Medulla oblongata (tissue), 1 donor: ENCODE results near the gene ARSB.
"Not testable (repeated sequence)": the region's sequence is repeated elsewhere in the genome, so short reads cannot be mapped to it uniquely, and the experiment has no call there.

Source experiments
- DNase-seq: peaks from one replicate; pipeline ENCODE4 v3.0.0-alpha.2; 2015; ENCODE audit errors: extremely low spot score

Gene ARSB

DNA sequence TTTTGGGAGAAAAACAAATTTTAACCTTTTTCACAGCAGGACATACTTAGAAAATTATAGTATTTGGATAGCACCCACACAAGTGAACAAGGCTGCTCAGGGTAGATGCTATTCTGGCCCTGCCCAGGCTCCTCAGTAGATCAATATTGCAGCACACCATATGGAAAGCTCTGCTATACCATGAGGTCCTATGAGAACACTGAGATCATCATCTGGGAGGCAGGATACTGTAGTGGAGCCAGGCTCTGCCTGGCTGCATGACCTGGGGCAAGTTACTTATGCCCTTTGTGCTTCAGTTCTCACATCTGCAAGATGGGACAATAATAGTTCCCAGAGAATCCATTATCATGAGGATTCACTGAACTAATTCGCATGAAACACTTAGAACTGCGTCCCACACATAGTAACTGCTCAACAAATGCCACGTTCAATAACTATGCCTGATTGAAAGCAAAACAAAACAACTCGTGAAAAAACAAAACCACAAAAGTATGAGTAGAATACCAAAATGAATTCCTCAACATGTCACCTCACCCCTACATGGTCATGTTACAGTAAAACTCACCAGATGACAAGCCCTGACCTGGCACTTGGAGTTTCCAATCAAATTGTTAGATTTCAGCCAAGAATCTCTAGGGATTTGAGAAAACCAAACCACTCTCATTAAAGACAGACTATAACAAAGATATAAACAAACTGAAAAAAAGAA is 31.9 kb downstream of the ARSB start:
- no peak for DNase-seq

GRCh38 chr5:78930721-78931120 is 54.4 kb downstream of the ARSB start:
- DNase-seq, result no peak

- no peak for DNase-seq
These were observed 55.3 kb downstream of the ARSB start for GRCh38 chr5:78929833-78930232.

GRCh38 chr5:78927657-78928282 is 57.3 kb downstream of the ARSB start:
- DNase-seq, result no peak

GRCh38 chr5:78926252-78926651 is 58.9 kb downstream of the ARSB start:
- no peak for DNase-seq

DNA sequence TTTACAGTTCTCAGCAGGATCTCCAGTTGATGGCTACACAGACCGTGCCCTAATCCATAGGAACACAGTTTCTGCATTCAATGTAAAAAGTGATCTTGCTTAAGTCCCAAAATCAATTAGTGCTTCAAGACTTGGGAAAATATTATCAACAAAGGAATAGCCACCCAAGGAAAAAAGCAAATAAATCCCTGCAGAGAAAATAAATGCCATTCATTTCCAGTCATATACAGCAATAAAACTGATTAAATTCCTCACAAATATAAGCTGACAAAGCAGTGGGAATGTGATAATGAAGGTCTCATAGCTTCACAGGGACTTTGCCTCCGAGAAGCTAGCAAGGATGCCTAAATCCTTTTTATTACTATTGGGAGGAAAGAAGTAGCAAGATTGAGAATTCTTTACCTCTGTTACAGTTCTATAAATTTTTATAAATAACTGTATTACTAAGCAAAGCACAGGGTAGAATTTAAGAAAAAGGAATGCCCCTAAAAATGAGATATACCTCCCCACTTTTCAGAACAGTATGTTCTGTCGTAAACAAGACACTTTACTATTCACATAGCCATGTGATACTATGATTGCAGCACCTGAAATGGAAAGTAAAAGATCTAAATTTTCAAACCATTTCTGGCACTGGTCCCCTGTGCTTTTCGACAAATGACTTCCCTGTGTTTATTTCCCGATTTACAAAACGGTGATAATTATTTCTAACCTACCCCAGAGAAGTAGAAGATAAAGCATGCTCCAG is 59.8 kb downstream of the ARSB start:
- DNase-seq, result no peak

DNA sequence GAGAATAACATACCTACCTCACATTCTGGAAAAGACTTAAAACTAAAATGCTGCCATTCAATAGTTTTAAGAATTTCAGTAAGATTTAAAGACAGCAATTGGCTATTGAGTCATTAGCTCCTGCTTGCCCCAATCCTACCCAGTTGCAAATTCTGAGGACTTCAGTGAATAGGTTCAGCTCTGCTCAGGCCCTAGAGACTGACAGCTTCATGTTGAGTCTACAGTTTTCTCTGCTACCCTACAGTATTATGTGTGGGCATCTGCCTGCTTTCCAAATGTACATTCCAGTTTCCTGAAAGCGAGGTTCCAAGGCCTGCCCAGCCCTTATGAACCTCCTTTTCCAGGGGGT is 61.5 kb downstream of the ARSB start:
- no peak for DNase-seq

DNA sequence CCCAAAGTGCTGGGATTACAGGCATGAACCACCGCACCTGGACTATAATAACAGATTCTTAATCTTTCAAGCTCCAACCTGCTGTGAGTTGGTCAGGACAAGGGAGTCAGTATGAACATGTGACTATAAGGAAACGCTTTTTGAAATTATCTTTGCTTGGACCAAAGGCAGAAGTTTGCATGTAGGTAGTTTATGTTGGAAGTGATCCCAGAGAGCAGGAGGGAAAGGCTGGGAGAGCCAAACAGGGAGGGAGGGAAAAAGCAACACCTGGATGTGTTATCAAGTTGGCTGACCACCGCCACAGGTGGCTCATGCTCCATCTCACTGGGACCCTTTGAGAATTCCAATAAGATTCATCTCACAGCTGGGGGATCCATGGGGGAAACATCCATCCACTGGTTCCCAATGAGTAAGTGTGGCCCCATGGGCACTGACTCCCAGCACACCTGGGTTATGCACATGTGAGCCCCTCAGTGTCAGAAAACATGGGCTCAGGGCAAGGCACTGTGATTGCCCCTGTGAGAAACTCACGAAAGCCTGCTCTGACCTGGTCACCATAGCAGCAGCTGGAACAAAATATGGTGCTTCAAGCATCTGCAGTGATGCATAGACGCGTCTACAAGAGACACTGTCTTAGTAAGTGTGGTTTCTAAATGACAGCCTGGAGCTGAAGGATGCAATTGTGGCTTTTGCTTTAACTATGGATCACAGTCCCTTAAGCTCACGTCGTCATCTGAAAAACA is 62.1 kb downstream of the ARSB start:
- no peak for DNase-seq

DNA sequence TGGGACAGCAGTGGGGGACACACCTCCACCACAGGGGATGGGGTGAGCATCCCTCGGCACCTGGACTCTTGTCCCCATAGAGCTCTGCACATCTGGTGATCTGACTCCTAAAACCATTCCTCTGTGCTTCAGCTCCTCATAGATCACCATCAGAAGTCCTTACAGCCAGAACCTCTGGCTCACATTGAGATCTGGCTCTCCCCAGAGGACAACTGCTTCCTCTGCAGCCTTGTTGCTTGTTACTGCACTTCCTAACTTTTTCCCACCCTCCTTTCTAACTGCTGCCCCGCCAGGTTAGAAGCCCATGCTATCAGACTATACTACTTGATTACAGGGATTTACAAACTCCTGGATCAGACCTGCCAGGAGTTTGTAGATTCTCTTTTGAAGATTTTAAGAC is 64.5 kb downstream of the ARSB start:
- peak; percentile 42 for DNase-seq

- peak; percentile 64 for DNase-seq
These were observed 65.3 kb downstream of the ARSB start for GRCh38 chr5:78919796-78920195.

GRCh38 chr5:78916044-78916443 is 69.1 kb downstream of the ARSB start:
- DNase-seq, result no peak

- no peak for DNase-seq
These were observed 69.9 kb downstream of the ARSB start for GRCh38 chr5:78915170-78915569.

DNA sequence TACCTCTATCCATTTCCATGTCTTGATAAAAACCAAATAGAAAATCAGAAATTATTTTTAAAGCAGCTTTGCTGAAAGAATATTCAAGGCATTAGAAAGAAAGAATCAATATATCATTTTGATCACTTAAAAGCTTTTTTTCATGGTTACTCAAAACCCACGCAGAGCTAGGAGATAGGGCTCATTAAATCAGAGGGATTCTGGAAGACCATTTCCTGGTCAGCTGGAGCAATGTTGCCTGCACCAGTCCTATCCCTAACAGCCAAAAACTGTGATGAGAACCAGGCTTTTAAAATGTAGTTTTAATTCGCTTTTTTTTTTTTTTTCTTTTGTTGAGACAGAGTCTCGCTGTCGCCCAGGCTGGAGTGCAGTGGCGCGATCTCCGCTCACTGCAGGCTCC is 72.3 kb downstream of the ARSB start:
- no peak for DNase-seq

- no peak for DNase-seq
These were observed 72.9 kb downstream of the ARSB start for GRCh38 chr5:78912085-78912771.

GRCh38 chr5:78909224-78909983 is 75.7 kb downstream of the ARSB start:
- not testable (repeated sequence) for DNase-seq

DNA sequence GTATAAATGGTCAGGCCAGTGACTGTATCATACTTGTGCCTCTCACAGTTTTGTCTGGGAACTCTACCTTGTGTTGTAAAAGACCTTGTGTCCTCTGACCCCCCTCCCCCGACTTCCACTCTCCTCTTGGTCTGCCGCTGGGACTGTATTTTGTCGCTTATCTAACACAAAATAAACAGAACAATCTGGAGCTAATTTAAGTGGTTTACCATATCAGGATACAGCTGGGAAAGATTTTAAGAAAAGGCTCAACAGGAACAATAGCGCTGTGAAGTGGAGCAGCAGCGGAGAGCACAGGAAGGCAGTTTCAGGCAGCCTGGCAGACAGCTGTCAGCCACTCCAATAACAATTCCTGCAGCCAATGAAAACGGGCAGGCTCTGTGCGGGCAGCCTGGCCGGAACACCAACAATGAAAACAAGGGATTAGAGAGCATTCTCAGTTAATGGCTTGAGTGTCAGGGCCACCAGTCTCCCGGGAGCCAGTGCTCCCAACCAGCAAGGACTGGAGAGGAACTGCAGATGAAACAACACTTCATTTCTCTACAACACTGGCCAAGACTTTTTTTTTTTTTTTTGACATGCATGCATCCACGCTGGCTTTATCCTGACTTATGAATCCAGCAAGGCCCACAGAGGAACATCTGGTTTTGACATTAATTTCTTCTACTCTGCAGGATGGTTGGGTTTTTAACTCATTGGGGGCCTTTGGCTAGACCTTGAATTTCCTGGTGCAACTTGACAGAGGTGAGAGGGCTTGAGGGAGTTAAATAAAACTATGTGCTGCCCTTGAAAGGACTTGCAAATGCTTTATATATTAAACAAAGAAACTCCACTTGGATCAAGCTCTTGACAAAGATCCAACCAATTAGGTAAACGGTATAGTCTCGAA is 76.7 kb downstream of the ARSB start:
- peak; percentile 69 for DNase-seq

GRCh38 chr5:78907255-78907891 is 77.7 kb downstream of the ARSB start:
- peak; percentile 31 for DNase-seq

- DNase-seq, result no peak
These were observed 79.8 kb downstream of the ARSB start for GRCh38 chr5:78905084-78905938.

DNA sequence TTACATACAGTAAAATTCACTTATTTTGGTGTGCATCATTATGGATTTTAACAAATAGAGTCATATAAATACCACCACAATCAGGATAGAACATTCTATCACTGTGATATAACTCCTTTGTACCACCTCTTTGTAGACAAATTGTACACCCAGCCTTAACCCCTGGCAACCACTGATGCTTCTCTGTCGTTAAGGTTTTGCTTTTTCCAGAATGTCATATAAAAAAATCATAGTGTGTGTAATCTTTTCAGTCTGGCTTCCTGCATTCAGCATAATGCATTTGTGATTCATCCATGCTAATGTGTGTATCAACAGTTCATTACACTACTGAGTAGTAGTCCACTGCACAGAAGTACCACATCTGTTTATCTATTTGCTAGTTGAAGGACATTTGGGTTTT is 81.2 kb downstream of the ARSB start:
- no peak for DNase-seq
